Ishikawa (cell line): Measurements from ENCODE around the gene PRSS22.

Experiments used
- CEBPB ChIP-seq: IDR thresholded peaks from 2 replicates; pipeline ENCODE4 v1.6.1; 2012
- CREB1 ChIP-seq: IDR thresholded peaks from 2 replicates; pipeline ENCODE4 v1.6.1; 2012; ENCODE audit warnings: low read depth
- EGR1 ChIP-seq: IDR thresholded peaks from 2 replicates; pipeline ENCODE4 v1.6.1; 2012
- EP300 ChIP-seq: IDR thresholded peaks from 2 replicates; pipeline ENCODE4 v1.6.1; 2012; ENCODE audit warnings: borderline replicate concordance
- FOXM1 ChIP-seq: IDR thresholded peaks from 2 replicates; pipeline ENCODE4 v1.6.1; 2012; ENCODE audit warnings: low read depth, borderline replicate concordance
- MAX ChIP-seq: IDR thresholded peaks from 2 replicates; pipeline ENCODE4 v1.6.1; 2012
- NFIC ChIP-seq: IDR thresholded peaks from 2 replicates; pipeline ENCODE4 v1.6.1; 2012
- RAD21 ChIP-seq: IDR thresholded peaks from 2 replicates; pipeline ENCODE4 v1.6.1; 2012; ENCODE audit warnings: low read depth
- REST ChIP-seq: IDR thresholded peaks from 2 replicates; pipeline ENCODE4 v1.6.1; 2012; ENCODE audit warnings: low read depth, mild to moderate bottlenecking
- TAF1 ChIP-seq: IDR thresholded peaks from 2 replicates; pipeline ENCODE4 v1.6.1; 2012; ENCODE audit warnings: low read depth, mild to moderate bottlenecking
- TCF12 ChIP-seq: IDR thresholded peaks from 2 replicates; pipeline ENCODE4 v1.6.1; 2012; ENCODE audit warnings: low read depth
- TEAD4 ChIP-seq: IDR thresholded peaks from 2 replicates; pipeline ENCODE4 v1.6.1; 2012
- USF1 ChIP-seq: IDR thresholded peaks from 2 replicates; pipeline ENCODE4 v1.6.1; 2012
- YY1 ChIP-seq: IDR thresholded peaks from 2 replicates; pipeline ENCODE4 v1.6.1; 2012; ENCODE audit warnings: low read depth
- ZBTB7A ChIP-seq: IDR thresholded peaks from 2 replicates; pipeline ENCODE4 v1.6.1; 2012; ENCODE audit warnings: low read depth

Gene PRSS22

GRCh38 chr16:2867987-2868789 lies 10.2 kb upstream of the PRSS22 start:
- TF ChIP-seq TCF12, result peak; percentile 76; the same call in 1 of the 2 replicates
- TF ChIP-seq EGR1, result 0 out of 2 replicates have a peak, but pooled peaks have one; percentile 30
- no peak for TF ChIP-seq CREB1
- TF ChIP-seq MAX, result 0 out of 2 replicates have a peak, but pooled peaks have one; percentile 46
- 0 out of 2 replicates have a peak, but pooled peaks have one; percentile 9 for TF ChIP-seq USF1
- peak; percentile 92 for TF ChIP-seq RAD21
- 0 out of 2 replicates have a peak, but pooled peaks have one; percentile 19 for TF ChIP-seq NFIC
- TF ChIP-seq TAF1, result peak; percentile 96
- no peak for TF ChIP-seq CEBPB
- no peak for TF ChIP-seq REST
- no peak for TF ChIP-seq ZBTB7A
- no peak for TF ChIP-seq FOXM1
- 0 out of 2 replicates have a peak, but pooled peaks have one; percentile 22 for TF ChIP-seq EP300
- peak; percentile 98 for TF ChIP-seq YY1
- TF ChIP-seq TEAD4, result peak; percentile 6; the same call in 1 of the 2 replicates

GRCh38 chr16:2867661-2867986 lies 9.7 kb upstream of the PRSS22 start:
- TF ChIP-seq USF1 (no peak), CREB1 (no peak), EGR1 (no peak)

GRCh38 chr16:2866431-2866830 lies 8.5 kb upstream of the PRSS22 start:
- TF ChIP-seq NFIC (no peak), MAX (no peak), EGR1 (no peak), TEAD4 (no peak), RAD21 (no peak), ZBTB7A (no peak), FOXM1 (no peak), REST (no peak), USF1 (no peak), CEBPB (no peak), YY1 (no peak), EP300 (no peak), CREB1 (no peak), TAF1 (no peak), TCF12 (no peak)

- TF ChIP-seq CEBPB, result no peak
- no peak for TF ChIP-seq FOXM1
- no peak for TF ChIP-seq EP300
- no peak for TF ChIP-seq CREB1
- TF ChIP-seq MAX, result no peak
- no peak for TF ChIP-seq YY1
- no peak for TF ChIP-seq TCF12
- TF ChIP-seq NFIC, result no peak
Observed at GRCh38 chr16:2865651-2866050, 7.7 kb upstream of the PRSS22 start.
